Eye (tissue), 1 donor: Measurements from ENCODE around the gene SLC5A12.
A peak's percentile ranks its signal among the peaks of the same experiment; 100 is the strongest.

Experiments used
- DNase-seq: peaks from one replicate; pipeline ENCODE4 v3.0.0-alpha.2; 2015

SLC5A12 gene

GRCh38 chr11:26717771-26718170, 4.1 kb downstream of the SLC5A12 start:
- DNase-seq, result no peak

- DNase-seq, result no peak
These were observed 6.7 kb downstream of the SLC5A12 start for GRCh38 chr11:26715133-26715532.

GRCh38 chr11:26712497-26712896, 9.4 kb downstream of the SLC5A12 start:
- DNase-seq, result no peak

GRCh38 chr11:26710489-26710888, 11.4 kb downstream of the SLC5A12 start:
- DNase-seq, result no peak

GRCh38 chr11:26708736-26709456, 13.0 kb downstream of the SLC5A12 start:
- peak; percentile 22 for DNase-seq

DNA sequence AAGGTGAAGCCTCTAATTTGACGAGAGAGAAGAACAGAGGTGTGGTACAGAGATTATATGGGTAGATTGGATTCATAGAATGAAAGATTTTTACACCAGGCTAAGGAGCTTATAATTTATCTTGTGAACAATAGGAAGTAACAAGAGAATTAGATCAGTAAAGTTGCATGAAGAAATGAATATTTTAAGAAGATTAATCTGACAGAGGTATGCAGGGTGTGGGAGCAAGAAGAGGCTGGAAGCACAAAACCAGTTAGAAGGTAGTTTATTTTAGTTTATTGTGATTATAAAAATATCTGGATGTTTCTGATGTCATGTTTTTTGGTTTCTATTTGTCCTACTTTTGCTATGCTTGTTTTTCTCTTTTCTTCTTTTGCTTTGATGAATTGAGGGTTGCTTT, 15.7 kb downstream of the SLC5A12 start:
- no peak for DNase-seq

GRCh38 chr11:26704249-26704648, 17.6 kb downstream of the SLC5A12 start:
- DNase-seq, result no peak

DNA sequence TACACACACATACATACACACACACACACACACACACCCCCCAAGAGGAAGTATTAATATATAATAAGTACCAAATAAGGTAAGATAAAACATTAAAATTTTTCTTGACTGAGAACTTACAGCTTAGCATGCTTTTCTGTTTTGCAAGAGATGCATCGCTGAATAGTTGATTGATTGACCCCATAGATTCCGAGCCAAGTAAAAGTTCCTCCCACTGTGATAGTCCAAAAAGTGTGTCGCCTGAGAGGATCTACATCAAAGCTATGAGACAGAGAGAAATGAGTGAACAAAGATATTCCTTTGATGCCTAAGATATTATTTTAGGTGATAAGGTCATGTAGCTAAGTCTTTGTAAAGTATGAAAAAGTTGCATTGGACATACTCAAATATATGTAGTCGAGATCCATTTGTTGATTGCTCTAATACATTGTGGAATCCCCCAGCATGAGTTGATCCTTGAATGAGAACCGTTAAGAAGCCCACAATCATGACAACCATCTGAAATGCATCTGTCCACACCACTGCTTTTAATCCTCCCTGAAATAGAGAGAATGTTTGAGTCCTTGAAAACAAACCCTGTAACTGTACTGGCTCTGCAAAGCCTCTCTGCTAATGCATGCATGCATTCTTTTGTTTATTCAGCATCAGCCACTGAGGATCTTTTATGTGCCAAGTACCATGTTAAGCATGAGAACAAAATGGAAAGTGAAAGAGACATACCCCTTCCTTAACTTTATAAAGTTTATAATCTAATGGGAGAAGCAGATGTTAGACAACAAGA, 18.3 kb downstream of the SLC5A12 start:
- DNase-seq, result no peak

GRCh38 chr11:26702406-26702805, 19.5 kb downstream of the SLC5A12 start:
- DNase-seq, result no peak

- DNase-seq, result peak; percentile 60
These were observed 21.2 kb downstream of the SLC5A12 start for GRCh38 chr11:26700574-26701235.

DNA sequence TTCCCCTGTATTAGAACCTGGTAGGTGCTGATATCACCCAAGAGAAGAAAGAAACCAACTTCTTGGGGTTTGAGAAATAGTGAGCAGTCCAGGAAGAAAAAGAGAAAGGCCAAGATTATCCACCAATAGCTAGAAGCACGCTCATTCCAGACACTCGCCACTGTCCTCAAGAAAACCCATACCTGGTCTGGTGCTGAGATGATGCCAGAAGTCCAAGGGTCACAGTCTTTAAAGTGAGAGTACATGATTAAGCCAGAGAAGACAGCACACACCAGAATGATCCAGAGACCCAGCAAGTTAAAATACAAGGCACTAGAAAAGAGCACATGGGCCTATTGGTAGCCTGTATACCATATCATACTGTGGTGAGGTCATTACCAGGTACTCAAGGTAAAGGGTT, 23.6 kb downstream of the SLC5A12 start:
- no peak for DNase-seq

DNA sequence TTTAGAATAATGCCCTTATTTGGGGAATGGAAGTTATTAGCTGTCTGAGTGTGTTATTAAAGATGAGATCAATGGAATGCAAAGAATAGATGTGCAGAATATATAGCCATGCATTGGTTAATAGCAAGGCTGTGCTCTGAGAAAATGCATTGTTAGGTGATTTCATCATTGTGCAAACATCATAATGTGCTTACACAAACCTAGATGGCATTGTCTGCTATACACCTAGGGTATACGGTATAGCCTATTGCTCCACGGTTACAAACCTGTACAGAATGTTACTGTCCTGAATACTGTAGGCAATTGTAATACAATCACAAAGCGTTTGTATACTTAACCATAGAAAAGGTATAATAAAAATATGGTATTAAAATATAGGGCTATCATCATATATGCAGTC, 25.5 kb downstream of the SLC5A12 start:
- DNase-seq, result no peak

DNA sequence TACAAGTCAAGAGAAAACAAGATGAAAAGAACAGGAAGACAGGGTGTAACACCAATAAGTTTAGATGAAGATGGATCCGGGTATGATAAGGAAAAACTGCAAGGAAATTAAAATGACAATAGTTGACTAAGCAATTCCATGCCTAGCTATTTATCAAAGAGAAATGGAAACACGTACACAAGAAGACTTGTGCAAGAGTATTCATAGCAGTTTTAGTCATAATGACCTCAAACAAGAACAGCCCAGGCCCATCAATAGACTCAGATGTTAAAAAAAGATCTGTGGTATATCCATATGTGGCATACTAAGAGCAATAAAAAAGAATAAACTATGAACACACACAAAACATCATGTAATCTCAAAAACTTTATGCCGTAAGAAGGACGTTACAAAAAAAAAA, 33.2 kb downstream of the SLC5A12 start:
- no peak for DNase-seq

DNA sequence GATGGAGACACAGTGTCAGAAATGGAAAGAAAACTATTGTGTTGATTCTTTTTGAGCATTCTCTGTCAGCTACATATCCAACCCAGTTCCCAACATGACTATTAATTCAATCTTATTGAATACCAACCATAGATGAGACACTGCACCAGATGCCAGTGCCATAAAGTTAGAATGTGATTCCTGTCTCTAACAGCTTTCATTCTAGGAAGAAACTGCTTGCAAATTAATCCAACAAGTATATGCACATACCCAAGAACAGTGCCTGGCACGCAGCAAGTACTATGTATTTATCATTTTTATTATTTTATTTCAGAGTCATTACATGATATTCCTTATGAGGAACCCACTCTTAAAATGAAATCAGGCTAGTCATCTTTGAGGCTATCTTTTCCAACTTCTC, 34.5 kb downstream of the SLC5A12 start:
- no peak for DNase-seq

DNA sequence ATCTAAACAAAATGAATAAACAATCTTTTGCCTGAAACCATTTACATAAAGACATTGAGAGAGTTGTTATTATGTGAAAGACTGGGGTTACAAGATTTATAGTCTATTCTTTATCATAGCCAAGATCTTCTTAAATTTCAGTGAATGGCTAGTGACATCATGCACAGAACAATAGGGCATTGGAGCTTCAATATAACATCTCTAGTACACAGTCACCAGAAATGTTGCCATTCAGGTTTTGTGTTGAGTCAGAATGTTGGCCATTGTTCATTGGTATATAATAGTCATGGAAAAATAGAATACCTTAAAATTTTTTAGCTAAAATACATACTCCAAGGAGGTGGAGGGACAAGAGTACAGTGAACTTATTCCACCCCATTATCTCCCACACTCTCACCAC, 44.3 kb downstream of the SLC5A12 start:
- DNase-seq, result no peak

DNA sequence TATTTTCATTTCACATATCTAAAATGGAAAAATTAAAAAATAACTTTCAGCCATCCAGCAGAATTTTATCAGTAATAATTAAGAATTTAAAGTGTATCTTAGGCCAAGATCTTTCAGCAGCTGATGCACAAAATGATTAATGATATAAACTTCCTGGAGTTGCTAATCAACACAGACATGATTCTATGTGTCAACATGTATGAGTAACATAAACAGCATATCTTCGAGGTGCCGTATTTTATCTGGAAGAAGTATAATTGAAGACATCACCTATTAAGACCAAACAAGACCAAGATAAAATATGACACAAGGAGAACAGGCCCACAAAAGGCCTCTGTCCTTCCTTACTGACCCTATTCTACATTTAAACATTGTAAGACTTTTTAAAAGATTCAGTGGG, 45.2 kb downstream of the SLC5A12 start:
- no peak for DNase-seq

- DNase-seq, result no peak
These were observed 46.5 kb downstream of the SLC5A12 start for GRCh38 chr11:26675233-26675928.

GRCh38 chr11:26665946-26666345, 55.9 kb downstream of the SLC5A12 start:
- no peak for DNase-seq

DNA sequence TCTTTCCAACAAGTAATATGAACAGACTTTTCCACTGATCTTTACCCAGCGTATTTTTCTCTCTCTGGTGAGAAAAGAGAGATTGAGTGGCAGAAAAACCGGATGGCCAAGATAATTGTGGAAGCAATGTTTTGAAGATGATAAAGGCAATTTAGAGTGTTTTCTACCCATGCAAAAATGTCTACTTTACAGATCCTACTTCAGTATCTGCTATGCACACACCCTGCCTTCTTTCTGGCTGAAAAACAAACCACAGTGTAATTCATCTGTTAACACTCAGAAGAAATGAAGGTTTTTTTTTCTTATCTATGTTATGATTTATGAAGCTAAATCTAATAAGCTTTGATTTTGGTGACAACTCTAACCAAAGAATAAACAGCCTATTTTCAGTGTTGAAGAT, 56.8 kb downstream of the SLC5A12 start:
- no peak for DNase-seq

- DNase-seq, result no peak
These were observed 58.9 kb downstream of the SLC5A12 start for GRCh38 chr11:26662916-26663315.

DNA sequence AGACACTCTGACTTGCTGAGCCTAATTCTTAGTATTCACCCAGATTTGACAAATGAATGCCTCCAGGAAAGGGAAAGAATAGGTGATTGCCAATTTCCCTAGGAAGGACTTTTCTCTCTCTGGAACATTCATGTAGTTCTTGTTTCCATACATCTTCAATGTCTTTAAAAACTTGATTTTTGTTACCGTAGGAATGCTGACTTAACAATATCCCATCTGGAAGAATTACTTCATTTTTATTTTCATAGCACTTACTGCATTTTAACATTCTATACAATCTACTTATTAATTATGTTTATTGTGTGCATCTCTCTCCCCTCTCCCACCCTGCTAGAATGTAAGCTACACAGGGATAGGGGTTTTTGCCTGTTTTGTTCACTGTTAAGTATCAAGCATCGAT, 66.6 kb downstream of the SLC5A12 start:
- DNase-seq, result no peak

DNA sequence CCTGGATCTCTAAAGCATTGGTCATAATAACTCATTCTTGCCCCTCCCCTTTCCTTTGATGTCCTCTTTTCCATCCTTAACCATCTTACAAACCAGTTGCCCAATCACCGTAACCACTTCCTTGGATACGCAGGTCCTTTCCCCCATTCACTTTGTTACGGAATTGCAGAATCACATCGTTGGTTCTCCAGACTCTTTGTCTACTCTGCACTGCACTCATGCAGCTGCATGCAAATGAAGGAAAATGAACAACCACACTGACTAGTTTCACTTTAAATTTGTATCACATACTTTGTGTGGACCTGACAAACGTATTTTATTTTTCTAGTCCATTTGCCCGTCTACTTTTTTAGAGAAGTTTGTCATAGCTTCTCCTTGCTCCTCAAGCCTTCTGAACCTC, 69.9 kb downstream of the SLC5A12 start:
- DNase-seq, result no peak

GRCh38 chr11:26649884-26650283, 72.0 kb downstream of the SLC5A12 start:
- peak; percentile 86 for DNase-seq
